Anterior cingulate cortex (tissue), 58 donors: Measurements from ENCODE around the gene PIGS.
"Not testable (repeated sequence)": the region's sequence is repeated elsewhere in the genome, so short reads cannot be mapped to it uniquely, and the experiment has no call there.

Experiments used
- DNase-seq, 58 donors: peaks; one replicate each; lab custom pipeline; 2025; lab: John Stamatoyannopoulos, UW

Gene PIGS

GRCh38 chr17:28533091-28533807, 38.1 kb downstream of the PIGS start:
- DNase-seq = no peak

DNA sequence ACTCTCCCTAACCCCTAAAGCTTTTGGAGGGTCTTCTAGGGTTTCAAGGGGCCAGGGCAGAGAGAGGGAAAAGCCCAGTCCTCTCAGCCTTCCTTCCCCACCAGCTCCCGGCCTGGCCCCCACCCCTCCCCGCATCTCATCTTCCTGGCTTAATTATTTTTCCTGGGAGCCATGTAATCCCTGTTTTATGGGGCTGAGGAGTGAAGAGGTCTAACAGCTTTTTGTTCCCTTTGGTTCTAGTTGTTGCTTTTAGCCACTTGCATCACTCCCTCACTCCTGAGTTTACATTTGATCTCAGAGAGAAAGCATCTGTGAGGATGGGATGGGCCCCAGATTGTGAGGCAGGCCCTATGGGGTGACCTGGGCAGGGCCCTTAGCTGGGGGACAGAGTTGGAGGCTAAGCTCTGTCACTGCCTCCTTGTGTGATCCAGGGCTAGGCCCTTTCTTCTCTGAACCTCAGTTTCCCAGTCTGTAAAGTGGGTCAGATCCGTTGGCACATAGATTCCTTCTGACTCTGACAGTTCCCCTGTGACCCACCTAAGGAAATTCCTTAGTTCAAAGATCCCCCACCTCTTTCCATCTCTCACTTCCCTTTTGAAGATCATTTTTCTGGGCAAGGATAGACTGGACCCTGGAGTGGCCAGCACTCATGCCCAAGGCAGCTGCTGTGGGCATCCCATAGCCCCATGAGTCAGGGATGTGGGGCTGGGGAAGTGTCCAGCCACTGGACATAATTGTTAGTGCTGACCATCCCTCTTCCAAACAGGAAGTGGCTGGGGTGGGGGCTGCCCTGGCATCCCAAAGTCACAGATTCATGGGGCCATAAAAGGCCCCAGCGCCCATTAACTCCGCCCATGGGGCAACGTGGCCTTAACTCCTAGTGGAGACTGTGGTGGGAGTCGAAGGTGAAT, 39.0 kb downstream of the PIGS start:
- no peak for DNase-seq

DNA sequence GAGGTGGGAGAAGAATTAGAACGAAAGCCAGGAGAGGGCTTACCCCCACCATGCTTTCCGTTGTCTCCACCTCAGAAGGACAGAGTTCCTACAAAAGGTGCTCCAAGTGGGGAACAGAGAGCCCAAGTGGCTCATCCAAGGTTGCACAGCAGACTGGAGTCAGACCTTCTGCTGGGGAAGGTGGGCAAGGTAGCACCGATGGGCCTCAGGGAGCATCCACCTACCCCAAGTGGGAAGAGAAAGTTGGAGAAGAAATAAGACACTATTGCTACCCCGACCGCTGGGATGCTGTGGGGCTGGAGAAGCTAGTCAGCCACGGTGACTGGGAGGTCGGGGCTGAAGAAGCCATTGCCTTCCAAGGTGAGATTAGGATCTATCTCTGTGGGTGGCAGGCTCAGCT, 40.4 kb downstream of the PIGS start:
- no peak for DNase-seq

DNA sequence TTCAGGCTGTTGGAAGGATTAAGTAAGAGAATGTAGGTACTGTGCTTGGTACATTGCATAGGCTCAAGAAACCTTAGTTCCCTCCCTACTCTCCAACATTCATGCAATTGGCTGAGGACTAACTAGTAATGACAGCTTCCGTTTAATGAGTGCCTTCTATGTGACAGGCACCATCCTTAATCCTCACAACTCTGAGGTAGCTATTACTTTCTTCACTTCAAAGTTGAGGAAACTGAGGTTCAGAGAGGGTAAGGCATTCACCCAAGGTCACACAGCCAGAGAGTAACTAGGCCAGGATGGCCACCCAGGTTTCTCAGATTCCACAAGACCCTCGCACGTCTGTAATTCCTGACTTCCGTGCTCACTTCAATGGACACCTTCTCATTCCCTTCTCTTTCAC, 41.1 kb downstream of the PIGS start:
- DNase-seq = no peak

- DNase-seq = no peak
Observed at GRCh38 chr17:28529013-28529400, 42.3 kb downstream of the PIGS start.

DNA sequence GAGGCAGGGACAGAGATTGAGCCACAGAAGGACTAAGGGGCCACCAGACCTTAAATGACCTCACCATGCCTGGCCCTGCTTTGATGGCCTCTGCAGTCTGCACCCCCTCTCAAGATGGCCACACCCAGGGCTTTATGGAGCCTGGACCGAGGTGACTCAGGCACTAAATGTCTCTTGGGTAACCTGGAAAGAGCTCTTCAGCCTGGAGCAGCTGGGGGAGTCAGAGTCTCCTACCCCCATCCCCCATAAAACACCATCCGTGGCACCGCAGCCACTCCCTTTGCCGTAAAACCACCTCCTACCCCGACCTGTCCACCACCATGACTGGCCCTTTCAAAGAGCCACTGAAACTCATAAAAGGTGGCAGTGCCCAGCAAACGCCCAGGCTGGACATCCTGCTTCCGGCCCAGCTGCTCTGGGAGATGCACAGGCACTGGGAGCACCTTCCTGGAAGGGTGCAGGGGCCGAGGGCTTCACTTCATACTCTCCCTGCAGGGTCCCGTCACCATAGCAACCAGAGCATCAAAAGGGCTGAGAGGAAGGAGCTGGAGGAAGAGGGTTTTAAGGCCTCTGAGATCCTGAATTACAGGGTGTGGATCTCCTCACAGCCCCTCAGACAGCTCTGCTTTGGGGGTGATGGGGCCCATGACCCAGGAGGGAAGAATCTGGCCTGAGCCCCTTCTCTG, 42.9 kb downstream of the PIGS start:
- no peak for DNase-seq

DNA sequence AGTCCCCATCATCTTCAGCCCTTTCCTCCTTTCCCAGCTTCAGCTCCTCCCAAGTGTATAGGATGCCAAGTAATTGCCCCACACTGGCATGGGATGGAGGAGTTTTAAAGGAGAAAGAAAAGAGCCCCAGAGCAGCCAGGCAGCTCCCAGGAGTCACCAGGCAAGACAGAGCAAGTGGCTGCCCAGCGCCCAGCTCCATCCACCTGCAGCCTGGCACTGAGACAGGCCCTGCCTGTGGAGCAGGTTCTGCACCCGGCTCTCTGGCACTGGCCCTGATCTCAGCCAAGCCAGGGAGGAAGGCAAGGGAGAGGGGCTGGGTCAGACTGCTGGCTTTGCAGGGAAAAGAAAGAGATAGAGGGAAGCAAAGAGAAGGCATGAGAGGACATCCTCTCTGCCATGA, 43.5 kb downstream of the PIGS start:
- DNase-seq = no peak

DNA sequence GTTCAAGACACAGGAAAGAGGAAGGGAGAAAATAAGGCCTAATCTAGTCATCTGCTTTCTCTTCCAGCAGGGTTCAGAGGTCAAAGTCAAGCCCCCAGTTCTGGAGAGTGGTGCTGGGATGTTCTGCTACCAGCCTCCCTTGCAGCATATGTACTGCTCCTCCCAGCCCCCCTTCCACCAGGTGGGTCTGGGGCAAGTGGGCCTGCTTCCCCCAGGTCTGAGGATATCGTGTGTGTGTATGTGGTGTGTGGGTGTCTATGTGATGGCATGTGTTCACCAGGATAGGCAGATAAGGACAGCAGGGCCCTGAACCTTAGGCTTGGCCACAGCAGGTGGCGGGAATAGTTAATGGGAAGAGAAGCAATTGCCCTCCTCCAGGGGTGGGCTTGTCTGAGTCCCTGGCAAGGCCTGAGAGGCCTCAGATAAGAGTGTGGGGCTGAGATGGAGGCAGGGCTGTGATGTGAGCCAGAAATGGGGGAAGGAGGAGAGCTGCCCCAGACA, 44.1 kb downstream of the PIGS start:
- no peak for DNase-seq

- no peak for DNase-seq
Observed at GRCh38 chr17:28526381-28526780, 44.9 kb downstream of the PIGS start.

DNA sequence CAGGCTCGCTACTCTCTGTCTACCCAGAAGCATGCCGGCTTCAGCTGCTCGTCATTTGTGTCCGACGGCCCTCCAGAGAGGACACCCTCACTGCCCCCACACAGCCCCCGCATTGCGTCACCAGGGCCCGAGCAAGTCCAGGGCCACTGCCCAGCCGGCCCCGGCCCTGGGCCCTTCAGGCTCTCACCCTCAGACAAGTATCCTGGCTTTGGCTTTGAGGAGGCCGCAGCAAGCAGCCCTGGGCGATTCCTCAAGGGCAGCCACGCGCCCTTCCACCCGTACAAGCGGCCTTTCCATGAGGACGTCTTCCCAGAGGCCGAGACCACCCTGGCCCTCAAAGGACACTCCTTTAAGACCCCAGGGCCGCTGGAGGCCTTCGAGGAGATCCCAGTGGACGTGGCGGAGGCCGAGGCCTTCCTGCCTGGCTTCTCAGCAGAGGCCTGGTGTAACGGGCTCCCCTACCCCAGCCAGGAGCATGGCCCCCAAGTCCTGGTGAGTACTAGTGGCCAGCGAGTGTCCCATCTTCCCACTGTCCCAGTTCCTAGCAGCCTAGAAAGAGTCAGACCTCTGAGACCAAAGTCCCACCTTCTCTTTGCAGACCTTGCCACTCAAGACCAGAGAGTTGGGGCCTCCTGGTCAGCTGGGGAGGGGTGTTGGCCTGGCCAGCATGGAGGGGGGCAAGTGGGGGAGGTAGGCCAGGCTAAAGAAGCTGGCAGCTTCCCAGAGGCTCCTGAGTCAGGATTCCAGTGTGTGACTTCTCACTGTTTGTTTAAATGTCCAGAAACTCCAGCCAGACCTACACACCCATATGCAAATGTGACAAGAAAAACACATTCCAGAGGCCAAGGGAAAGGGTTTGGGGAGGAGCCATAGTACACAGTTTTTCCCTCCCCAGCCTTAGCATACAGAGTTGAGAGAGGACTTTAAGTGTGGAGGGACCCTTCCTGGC, 46.6 kb downstream of the PIGS start:
- DNase-seq = no peak

DNA sequence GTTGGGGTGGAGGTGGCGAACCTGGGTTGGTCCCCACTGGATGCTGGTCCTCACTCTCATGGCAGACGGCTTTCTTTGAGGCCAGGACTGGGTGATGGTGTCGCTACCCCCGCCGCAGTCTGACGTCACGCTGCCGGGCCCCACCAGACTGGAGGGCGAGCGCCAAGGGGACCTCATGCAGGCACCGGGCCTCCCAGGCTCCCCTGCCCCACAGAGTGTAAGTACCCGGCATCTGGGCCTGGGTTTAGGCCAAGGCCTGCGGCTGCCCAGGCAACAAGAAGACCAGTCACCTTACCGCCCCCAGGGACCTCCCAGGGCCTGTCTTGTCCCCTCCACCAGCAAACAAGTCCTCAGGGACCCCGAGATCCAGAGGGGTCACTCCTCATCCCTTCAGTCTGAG, 47.4 kb downstream of the PIGS start:
- DNase-seq = no peak

DNA sequence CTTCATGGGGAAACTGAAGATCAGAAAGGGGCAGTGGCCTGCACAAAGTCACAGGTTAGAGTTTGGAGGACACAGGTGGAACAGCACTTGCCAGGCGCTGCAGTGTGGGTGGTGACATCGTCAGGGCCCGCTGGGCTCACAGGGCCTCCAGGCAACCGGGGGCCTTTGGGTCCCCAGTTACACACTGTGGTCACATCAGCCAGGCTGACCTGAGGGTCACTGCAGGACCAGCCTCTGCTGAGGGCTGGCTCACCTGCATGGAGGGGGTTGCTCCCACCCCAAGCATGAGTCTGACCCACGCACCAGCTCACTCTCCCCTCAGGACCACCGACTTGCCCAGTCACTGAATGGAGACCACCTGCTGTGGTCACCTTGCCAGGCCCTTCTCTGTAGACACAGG, 48.1 kb downstream of the PIGS start:
- DNase-seq = no peak

DNA sequence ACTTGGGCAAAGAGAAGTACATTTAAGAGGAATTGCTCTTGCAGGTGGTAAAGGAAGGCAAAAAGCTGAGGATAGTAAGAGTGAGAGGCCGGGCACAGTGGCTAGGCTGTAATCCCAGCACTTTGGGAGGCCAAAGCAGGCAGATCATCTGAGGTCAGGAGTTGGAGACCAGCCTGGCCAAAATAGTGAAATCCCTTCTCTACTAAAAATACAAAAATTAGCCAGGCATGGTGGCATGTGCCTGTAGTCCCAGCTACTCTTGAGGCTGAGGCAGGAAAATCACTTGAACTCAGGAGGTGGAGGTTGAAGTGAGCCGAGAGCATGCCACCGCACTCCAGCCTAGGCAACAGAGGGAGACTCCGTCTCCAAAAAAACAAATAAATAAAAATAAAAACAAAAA, 49.0 kb downstream of the PIGS start:
- DNase-seq = not testable (repeated sequence)

GRCh38 chr17:28521311-28522085, 49.8 kb downstream of the PIGS start:
- DNase-seq = no peak

GRCh38 chr17:28520687-28521086, 50.6 kb downstream of the PIGS start:
- no peak for DNase-seq

DNA sequence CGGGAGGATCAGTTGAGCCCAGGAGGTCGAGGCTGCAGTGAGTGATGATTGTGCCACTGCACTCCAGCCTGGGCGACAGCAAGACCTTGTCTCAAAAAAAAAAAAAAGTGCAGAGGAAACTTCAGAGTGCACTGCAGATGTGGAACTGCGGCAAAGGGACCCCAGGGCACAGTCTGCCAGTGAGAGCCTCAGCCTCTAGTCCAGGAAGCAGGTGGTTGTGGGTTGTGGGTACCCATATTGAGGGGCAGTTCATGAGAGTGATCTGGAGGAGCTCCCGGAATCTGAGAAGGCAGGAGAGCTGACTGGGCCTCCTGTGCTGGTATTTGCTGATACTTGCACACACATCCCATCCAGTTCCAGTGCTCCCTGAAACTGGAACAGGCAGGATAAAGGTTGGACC, 52.1 kb downstream of the PIGS start:
- no peak for DNase-seq

GRCh38 chr17:28518578-28518977, 52.7 kb downstream of the PIGS start:
- no peak for DNase-seq

DNA sequence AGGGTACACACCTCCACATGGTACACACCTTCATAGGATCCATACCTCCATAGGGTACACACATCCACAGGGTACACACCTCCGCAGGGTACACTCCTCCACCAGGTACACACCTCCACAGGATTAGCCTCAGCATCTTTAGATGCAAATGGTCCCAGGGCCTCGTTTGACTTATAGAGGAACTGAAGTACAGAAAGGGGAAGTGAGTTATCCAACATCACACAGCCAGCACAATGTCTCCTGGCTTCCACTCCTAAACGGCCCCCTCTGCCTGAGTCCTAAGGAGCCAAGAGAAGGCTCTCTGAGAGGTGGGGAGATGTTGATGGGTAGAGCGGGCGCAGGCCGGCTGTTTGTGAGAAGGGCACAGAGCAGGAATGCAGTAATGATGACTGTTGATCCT, 53.2 kb downstream of the PIGS start:
- no peak for DNase-seq

GRCh38 chr17:28515518-28515917, 55.8 kb downstream of the PIGS start:
- no peak for DNase-seq
